Endometrial microvascular endothelial cells (primary cell): ENCODE data around the gene CCDC9B. TPM values are rescaled to one million over a fixed set of nuclear protein-coding genes. Genes with fewer than 3 reads are reported as not detected.

Source experiments
- in situ Hi-C: cut with HindIII; loops from 2 replicates; pipeline ENCODE4 v1.10.0; 2017; ENCODE audit warnings: low sequenced_read_pairs, low pct_unique_long_range_greater_than_20kb; ENCODE audit errors: inconsistent ontology term
- total RNA-seq: library from RNA; depleted of rRNA; stranded (reverse); fragments of >200 nt; gene quantifications from one replicate; pipeline ENCODE4 v1.2.3, GENCODE V29; 2015; ENCODE audit errors: inconsistent ontology term

CCDC9B gene
- total RNA-seq, 1 donor from 2014 or later, result 16.1 TPM

GRCh38 chr15:40300771-40301170, 40.0 kb downstream of the CCDC9B start:
- in situ Hi-C loops, result no loop called here

DNA sequence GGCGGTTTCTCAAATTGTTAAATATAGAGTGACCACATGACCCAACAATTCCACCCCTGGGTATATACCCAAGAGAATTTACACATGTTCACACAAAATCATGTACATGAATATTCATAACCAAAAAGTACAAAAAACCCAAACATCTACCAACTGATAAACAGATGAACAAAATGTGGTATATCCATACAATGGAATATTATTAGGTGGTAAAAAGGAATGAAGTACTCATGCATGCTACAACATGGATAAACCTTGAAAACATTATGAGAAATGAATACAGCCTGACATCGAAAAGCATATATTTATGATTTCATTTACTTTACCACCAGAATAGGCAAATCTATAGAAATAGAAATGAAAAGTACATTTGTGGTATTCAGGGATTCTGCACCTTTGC, 40.4 kb downstream of the CCDC9B start:
- in situ Hi-C loops, result no loop called here

GRCh38 chr15:40298216-40298935, 42.4 kb downstream of the CCDC9B start:
- in situ Hi-C loops, result no loop called here

GRCh38 chr15:40297356-40297755, 43.4 kb downstream of the CCDC9B start:
- in situ Hi-C loops, result no loop called here

GRCh38 chr15:40296561-40297230, 44.0 kb downstream of the CCDC9B start:
- in situ Hi-C loops, result no loop called here

- in situ Hi-C loops, result no loop called here
Observed at GRCh38 chr15:40295877-40296560, 44.7 kb downstream of the CCDC9B start.

DNA sequence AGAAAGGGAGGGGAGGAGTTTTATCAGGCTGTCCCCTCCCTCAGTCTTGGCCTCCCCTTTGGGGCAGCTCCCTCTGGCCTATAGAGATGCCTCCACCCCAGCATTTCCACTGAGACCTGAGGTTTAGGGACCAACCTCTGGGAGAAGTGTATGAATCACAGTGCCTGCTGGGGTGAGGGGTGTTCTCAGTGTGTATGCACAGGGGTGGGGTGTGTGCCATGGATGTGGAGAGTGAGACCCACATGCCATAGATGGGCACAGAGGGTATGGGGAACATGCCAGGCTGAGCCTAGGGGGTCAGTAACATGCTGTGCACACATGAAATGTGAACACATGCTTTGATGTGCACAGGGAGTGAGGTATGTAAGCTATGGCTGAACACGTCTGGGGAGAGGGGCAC, 45.4 kb downstream of the CCDC9B start:
- in situ Hi-C loops, result no loop called here

DNA sequence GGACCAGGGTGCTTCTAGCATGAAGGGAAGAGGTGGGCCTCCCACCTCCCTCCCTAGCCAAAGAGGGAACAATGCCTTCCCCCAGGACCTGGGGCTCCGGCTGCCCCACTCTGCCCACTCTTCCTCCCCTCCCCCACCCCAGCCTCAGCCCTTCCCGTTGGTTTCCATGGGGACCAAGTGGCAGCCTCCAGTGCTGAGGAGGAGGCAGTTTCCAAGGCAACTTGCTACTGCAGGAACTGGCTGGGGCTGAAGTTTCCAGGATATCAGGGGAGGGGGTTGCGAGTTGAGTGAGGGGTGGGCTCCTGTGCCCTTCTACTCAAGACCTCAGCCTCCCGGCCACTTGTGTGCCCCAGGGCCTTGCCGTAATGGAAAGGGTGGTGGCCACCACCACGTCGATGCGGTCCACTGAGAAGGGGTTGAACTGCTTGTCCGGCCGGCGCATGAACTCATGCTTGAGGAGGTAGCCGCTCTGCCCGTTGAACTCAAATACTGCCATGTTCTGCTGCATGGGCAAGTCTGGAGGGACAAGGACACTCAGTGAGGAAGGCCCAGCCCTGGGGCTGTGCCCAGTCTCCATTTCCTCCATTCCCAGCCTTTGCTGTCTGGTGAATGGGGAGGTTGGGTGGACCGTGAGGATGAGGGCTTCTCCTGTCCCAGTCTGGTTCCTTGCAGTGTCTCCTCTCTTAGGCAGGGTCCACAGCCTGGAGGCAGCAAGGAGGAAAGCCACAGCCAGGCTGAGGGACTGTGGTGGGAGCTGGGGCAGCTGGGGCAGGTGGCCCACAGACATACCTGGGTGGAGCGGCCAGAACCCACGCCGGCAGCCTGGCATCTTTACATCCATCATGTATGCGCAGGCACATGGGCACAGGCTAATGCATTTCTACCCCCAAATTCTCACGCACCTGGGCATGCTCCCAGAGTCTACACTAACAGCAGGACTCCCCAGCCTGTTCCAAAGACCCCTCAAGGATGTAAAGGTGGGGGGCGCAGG, 46.5 kb downstream of the CCDC9B start:
- in situ Hi-C loops, result no loop called here

DNA sequence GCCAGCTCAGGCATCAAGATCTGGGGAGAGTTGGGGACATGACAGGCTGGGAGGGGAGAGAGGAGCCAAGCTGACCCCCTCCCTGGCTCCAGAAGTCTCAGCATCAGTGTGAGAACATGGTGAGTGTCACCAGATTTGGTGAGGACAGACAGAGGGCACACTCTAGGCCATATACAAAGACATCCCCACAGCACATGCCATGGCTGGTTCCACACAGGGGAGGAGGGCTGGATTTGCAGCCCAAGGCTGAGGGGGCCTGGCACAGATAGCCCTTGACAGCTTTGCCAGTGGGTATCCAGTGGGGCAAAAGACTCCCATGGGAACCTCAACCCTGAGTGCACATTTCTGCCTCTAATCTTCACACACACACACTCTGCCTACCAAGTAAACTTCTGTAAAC, 47.7 kb downstream of the CCDC9B start:
- in situ Hi-C loops, result no loop called here

GRCh38 chr15:40292246-40292645, 48.5 kb downstream of the CCDC9B start:
- in situ Hi-C loops, result no loop called here

- in situ Hi-C loops, result no loop called here
Observed at GRCh38 chr15:40290918-40291574, 49.7 kb downstream of the CCDC9B start.

DNA sequence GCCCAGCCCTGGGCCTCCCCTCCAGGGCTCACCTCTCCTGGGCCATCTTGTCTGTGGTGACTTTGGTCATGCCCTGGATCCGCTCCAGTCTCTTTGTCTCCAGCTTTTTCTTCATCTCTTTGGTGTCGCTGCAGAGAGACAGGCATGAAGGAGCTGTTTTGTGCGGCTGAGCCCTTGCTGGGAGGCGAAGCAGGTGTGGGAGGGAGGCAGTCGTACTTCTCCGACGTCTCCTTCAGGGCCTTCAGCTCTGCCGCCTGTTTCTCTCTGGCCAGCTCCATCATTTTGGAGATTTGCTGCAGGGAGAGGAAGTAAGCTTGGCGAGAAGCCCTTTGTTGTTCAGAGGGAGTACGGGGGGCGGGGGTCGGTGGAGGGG, 50.2 kb downstream of the CCDC9B start:
- in situ Hi-C loops, result no loop called here

DNA sequence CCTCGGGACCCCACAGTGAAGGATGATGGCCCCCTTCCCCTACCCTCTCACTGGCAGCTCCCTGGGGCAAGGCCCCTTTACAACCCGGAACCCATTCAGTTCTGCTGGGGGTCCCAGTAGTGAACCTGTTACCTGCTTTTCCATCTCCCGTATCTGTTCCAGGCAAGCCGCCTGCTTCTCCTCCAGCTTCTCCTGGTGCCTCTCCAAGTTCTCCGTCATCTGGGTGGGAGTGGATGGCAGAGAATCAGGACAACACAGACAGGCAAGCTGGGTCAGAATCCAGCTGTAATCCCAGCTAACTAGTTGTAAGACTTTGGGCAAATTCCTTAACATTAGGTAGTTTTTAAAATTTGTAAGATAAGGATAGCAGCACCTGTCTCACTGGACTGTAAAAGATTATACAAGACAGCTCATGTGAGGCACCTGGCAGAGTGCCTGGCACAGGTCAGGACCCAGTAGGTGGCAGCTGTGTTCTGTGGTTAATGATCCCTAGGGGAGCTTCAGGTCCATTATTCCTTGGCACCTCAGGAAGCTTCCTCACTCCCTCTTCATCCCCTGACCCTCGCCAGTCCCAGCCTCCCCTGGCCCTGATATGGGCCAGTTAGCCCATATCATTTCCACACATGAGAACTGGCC, 51.5 kb downstream of the CCDC9B start:
- in situ Hi-C loops, result no loop called here

DNA sequence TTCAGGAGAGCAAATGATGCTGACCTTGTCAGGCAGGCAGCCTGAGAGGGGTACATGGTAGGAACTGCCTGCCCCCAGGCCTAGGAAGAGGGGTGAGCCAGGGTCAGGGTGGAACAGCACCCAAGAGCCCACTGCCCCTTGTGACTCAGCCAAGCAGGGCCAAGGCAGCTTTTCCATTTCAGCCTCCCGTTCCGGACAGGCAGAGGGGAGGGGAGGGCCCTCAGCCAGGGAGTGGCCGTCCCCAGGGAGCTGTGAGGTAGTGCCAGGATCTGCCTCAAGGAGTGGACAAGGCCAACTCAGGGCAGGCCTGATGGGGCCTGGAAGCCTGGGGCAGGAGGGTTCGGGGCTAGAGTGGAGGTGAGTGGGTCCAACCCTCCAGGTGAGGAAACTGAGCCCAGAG, 52.8 kb downstream of the CCDC9B start:
- in situ Hi-C loops, result no loop called here

DNA sequence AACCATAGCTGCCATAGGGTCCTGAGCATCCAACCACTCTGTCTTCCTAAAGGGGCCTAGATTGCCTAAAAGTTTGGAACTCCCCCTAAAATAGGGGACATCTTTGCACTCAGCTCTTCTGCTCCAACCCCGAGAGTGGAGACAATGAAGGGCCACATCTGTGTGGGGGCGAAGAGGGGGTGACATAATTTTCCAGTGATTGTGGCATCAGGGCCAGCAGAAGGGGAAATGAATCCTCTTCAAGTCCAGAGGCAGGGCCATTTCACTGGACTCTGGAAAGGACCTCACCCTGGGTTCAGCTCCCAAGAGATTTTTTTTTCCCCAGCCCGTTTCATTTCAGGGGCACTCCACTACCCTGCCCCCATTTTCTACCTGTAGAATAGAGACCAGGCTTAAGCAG, 53.2 kb downstream of the CCDC9B start:
- in situ Hi-C loops, result no loop called here

DNA sequence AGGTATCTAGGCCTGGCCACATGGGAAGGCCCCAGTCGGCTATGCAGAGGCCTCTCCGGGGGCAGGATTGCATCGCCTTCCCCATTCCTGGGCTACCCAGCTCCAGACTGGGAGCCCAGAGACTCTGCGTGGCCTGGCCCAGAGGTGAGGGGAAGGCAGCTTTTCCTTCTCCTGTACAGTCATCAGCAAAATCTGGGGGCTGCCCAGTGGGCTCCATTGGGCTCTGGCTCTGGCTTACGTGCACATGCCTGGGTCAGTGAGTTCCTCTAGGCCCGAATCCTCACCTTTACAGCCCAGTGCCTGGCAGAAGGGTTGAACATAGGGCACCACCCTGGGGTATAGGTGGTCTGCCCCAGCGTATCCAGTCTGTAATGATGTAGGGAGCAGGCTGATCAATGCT, 53.9 kb downstream of the CCDC9B start:
- in situ Hi-C loops, result no loop called here

- in situ Hi-C loops, result no loop called here
Observed at GRCh38 chr15:40286061-40286532, 54.6 kb downstream of the CCDC9B start.

DNA sequence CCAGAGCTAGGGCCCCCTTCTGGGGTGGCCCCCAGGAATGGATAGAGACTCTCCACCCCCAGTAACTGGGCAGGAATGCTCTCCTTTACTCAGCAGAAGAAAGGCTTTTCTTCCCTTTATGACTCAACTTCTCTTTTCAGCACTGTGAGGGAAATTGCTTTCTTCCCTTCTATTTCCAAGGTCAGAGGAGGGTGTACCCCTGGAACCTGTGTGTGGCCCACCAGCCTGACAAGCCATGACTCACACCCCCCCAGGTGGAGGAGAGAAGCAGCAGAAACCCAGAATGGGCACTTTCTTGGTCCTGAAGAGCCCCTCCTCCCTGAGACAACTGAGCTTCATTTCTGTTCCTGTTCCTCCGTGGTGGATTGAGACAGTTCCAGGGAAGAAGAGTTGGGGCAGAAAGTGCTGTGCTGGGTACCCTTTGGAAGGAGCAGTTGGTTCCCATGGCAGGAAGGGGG, 55.2 kb downstream of the CCDC9B start:
- in situ Hi-C loops, result no loop called here
